Stomach (tissue), 4 donors: ENCODE data around the gene BTBD19.

Experiments used
- POLR2A ChIP-seq, 4 donors: fragments of 450-650 bp; IDR thresholded peaks; one replicate each; pipeline ENCODE4 v1.6.1; 2016; ENCODE audit warnings: antibody characterized with exemption in 4 of 4, control low read depth in 2 of 4, mild to moderate bottlenecking in 1 of 4, moderate library complexity in 1 of 4
- TF ChIP-seq, protein P1 (sequence below), 7 experiments: fragments of 450-650 bp in 4 of 7; fragments of 200-600 bp in 3 of 7; sonication (generic) in 3 of 7; IDR thresholded peaks; one replicate each; pipeline ENCODE4 v1.5.1; 2016 to 2019; ENCODE audit warnings: antibody characterized with exemption in 7 of 7, control low read depth in 2 of 7, mild to moderate bottlenecking in 1 of 7

DNA sequence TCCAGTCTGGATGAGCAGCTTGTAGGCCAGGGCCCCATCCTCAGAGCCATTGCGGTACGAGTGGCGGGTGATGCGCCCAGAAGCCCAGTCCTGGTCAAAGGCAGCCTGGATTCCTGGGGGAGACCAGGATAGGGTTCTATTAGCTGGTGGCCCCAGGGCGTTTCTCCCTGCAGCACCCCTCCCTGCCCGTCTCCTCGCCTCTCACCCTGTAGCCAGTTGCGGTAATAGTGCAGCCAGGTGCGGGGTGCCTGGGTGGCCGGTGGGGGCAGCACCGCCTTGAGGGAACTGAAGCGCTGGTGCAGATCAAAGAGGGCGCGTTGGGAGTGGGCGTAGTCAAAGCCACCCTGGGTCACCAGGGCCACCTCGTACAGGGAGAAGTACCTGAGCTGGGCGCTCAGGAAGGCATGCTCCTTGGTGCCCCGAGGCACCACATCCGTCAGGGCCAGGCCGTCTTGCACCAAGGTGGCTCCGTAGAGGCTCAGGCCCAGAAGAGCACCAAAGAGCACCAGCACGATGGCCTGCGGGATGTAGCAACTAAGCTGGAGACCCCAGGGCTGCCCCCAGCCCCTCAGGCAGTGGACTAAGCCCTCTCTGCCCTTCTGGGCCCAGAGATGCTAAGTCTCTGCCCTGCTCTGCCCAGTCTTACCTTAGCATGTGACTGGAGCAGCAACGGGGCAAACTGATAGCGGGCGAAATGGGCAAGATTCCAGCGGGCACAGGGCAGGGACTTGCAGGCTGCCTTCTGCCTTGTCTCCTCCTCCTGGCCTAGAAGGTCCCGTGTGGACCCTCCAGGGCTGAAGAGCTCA is 19.1 kb downstream of the BTBD19 start:
- TF ChIP-seq, protein P1, sequence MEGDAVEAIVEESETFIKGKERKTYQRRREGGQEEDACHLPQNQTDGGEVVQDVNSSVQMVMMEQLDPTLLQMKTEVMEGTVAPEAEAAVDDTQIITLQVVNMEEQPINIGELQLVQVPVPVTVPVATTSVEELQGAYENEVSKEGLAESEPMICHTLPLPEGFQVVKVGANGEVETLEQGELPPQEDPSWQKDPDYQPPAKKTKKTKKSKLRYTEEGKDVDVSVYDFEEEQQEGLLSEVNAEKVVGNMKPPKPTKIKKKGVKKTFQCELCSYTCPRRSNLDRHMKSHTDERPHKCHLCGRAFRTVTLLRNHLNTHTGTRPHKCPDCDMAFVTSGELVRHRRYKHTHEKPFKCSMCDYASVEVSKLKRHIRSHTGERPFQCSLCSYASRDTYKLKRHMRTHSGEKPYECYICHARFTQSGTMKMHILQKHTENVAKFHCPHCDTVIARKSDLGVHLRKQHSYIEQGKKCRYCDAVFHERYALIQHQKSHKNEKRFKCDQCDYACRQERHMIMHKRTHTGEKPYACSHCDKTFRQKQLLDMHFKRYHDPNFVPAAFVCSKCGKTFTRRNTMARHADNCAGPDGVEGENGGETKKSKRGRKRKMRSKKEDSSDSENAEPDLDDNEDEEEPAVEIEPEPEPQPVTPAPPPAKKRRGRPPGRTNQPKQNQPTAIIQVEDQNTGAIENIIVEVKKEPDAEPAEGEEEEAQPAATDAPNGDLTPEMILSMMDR (IDR thresholded peaks at IDR 0.05), result no peak
- no peak for TF ChIP-seq POLR2A (IDR thresholded peaks at IDR 0.05)
